Stimulated activated CD4-positive, alpha-beta T cell treated with anti-CD3 and anti-CD28 coated beads, Interleukin-12 subunit alpha, Interleukin-12 subunit beta, amount 100 ng/mL, for 24 hours (primary cell): Measurements from ENCODE around the gene GRAP2.
"Not testable (repeated sequence)": the region's sequence is repeated elsewhere in the genome, so short reads cannot be mapped to it uniquely, and the experiment has no call there.

Experiments used
- DNase-seq, 2 experiments: peaks; one replicate each; pipeline ENCODE4 v3.0.0-alpha.2; 2020; ENCODE audit warnings: low read depth in 2 of 2

Gene GRAP2

DNA sequence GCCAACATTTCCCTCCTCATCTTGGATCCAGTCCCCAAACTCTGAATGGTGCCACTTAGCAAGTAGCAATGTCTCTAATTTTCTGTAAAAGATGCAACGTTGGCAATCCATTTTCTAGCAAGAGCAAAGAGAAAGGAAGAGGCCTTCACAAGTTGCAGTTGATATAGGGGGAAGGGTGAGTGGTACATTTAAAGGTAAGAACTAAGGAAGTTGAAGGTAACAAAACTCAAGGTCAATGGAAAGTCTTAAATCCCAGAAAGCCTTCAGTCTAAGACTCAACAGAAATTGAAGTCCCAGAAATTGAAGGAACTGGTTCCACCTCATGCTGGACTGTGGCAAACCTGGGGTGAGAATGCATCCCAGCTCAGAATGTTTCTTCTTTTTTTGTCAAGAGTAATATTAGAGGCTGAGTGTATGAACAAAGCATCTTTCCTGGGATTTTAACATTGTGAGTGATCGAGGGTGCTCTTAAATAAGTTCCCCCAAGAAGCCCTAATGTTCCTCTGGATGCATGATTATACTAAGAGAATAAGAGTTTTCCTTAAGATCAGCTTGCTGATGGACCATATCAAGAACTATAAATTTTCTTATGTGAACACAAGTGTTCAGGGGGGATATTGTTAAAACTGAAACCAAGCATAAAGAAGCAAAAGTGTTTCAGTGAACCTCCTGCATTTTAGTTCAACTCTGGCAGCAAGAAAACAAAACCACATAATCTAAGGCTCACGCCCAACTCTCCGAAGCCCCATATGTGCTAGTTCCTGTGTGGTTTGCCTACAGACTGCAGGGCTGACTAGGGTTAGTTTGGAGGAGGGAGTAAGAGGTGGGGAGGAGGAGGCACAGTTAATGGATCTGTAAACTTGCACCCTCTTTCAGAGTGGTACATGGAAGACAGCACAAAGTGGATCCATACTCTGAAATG lies at the start of gene GRAP2:
GRAP2 (plus strand) TSS at position 779 of the 922 bp plus-strand sequence. CDS start 46,023 bp downstream, outside the sequence.
- DNase-seq, result peak in 1 of 2 experiments; percentile 40

DNA sequence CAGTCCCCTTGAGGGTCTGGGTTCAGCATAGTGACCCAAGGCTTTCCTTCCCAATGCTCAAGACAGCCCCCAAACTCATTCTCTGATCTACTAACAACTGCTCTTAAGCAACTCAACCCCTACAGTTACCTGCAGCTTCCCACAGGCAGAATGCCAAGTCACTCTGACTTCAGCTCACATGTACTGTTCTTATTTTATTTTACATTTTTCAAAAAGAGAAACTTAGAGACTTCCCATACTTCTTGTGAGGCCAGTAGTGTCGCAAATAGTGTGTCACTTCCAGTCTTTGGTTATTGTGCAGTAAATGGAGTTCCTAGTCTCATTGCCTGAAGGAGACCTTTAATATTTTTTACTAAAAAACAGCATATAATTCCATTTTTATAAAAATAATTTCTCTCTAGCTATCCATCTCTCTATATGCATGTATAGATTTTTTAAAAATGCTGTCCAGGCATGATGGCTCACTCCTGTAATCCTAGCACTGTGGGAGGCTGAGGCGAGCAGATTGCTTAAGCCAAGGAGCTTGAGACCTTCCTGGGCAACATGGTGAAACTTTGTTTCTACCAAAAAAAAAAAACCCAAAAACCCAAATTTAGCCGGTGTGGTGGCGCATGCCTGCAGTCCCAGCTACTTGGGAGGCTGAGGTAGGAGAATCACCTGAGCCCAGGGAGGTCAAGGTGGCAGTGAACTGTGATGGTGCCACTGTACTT lies 49.1 kb upstream of the GRAP2 start:
- DNase-seq, result no peak

- DNase-seq, result no peak
Observed at GRCh38 chr22:39852799-39853198, 48.1 kb upstream of the GRAP2 start.

DNA sequence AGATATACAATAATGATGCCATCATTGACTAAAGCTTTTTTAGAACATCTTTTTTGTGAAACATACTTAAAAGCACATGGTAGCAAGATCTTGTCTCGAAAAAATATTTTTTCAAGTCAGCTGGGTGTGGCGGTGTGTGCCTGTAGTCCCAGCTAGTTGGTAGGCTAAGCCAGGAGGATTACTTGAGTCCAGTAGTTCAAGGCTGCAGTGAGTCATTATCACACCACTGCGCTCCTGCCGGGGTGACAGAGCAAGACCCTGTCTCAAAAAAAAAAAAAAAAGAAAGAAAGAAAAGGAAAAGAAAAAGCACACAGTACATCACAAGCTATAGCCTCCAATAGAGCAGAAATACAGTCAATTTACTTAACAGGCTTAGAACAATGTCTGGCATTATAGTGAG lies 44.3 kb upstream of the GRAP2 start:
- DNase-seq, result no peak

DNA sequence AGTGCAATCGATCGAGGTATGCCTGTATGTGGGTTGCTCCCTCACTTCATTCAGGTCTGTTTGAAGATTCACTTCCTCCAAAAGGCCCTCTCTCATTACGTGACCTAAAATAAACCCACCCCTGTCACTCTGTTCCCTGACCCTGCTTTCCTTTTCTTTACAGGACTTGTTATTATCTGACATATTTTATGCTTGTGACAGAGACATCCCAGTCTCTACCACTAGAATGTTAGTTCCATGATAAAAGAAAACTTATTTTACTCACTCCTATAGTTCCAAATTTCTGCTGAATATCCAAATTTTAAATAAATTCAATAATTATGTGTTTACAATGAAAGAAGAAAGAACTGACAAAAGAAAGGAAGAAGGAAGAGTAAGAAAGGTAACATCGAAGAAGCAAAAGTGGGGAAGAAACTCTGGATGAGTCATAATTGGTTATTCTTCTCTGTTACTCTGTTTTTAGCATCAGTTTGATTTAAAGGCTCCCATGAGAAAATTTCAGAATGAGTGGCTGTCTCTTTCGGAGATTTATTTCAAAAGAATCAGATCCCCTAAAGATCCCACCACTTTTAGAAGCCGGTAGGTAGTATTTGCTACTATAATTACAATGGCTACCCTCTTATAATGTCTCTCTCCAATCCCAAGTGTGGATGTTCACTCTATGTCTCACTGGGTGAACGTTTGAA lies 40.8 kb upstream of the GRAP2 start:
- no peak for DNase-seq

DNA sequence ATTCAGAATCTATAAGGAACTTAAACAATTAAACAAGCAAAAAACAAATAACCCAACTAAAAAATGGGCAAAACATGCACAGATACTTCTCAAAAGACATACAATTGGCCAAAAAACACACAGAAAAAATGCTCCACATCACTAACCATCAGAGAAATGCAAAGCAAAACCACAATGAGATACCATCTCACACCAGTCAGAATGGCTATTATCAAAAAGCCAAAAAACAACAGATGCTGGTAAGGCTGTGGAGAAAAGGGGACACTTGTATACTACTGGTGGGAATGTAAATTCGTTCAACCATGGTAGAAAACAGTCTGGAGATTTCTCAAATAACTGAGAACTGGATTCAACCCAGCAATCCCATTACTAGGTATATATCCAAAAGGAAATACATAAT lies 32.1 kb upstream of the GRAP2 start:
- DNase-seq, result no peak

- DNase-seq, result not testable (repeated sequence)
Observed at GRCh38 chr22:39869797-39870196, 31.1 kb upstream of the GRAP2 start.

DNA sequence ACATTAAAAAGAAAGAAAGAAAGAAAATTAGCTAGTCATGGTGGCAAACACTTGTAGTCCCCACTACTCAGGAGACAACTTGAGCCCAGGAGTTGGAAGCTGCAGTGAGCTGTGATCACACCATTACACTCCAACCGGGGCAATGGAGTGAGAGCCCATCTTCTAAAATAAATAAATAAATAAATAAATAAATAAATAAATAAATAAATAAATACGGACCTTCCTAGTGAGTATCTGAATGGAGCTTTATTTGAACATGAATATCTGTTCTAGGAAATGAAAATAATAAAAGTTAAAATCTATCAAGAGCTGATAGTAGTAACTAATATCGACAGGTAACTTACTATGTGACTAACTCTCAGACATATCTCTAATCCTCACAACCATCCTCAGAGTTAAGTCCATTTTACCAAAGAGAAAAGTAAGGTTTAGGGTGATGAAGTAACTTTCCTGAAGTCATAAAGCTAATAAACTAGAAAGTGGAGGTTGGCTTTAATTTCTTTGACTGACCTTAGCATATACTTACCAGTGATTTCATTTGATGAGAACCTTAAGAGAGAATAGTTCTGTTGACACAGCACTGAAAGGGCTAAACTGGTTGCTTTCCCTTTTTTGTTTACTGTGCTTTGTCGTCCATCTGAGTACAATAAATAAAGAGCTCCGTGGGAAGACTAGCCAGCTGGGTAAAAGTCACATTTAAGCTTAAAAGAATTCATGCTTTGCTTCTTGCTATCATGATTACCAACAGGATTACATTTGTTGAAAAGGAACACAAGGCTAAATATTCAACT lies 29.7 kb upstream of the GRAP2 start:
- no peak for DNase-seq

DNA sequence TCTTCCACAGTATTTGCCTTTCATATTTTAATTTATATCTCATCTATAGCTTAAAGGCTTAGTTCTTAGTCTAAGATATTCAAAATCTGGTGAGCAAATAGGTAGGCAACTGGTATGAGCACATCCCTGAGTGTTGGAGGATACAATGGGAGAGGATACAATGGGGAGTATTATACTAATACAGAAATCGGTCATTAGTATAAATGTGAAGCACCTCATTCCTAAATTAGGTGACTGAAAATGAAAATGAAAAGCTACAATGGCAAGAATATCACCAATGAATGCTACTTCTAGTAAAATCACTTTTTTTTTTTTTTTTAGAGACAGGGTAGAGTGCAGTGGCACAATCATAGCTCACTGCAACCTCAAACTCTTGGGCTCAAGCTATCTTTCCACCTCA lies 28.3 kb upstream of the GRAP2 start:
- no peak for DNase-seq

- no peak for DNase-seq
Observed at GRCh38 chr22:39873965-39874364, 26.9 kb upstream of the GRAP2 start.

- not testable (repeated sequence) for DNase-seq
Observed at GRCh38 chr22:39875176-39875885, 25.6 kb upstream of the GRAP2 start.

DNA sequence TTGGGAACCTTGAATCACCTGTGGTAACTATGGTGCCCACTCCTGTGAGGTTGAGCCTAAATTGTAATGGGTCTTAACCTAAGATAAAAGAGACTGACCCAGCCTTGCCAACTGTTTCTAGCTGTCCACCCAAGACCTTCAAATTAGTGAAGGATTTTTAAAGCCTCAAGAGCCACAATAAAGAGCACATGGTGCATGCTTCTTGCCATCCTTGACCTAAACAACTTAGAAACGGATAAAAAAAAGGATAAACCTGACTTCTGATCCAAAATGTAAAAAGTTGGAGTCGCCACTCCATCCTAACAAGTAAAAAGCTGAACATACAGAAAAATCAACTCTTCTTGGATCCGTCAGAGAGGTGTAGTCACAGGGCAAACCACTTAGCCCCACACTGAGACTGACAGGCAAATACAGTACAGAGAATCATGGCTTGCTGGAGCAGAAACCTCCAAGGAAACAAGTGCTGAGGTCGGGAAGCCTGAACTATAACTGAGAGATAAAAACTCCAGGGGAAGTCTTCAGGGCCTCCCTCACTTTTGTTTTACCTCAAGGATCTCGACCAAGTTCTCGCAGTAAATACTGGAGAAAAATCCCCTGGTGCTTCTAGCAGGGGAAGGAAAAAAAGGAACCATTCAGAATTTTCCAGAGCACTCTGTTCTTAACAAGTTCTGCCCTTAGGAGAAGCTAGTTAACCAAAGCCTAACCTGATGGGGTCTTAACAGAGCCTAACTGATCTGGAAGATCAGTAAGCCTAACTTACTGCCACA lies 23.6 kb upstream of the GRAP2 start:
- no peak for DNase-seq

- no peak for DNase-seq
Observed at GRCh38 chr22:39880722-39881121, 20.2 kb upstream of the GRAP2 start.

DNA sequence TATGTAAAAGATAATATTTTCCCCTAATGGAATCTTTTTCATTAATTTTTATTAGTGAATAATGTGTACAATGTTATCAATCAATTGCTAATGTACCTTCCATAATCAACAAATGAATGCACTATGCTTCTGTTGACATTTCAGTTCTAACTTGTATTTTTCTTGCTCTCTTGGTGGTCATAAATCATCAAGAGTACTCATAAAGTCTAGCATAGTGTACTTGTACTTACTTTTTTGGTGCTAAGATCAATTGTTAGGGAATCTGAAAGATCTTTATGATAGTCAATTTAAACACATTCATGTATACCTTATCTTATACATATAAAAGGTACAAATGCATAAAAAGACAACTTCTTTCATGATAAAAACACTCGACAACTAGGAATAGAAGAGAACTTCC lies 17.8 kb upstream of the GRAP2 start:
- DNase-seq, result no peak

DNA sequence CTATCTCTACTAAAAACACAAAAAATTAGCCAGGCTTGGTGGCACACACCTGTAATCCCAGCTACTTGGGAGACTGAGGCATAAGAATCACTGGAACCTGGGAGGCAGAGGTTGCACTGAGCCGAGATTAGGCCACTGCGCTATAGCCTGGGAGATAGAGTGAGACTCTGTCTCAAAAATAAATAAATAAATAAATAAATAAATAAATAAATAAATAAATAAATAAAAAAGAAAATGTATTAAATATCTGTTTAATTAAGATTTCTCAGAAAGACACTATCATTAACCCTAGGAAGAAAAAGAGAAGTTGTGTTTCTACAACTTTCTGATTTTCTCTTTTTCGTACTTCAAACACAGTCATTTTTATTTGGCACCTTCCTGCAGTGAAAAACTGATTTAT lies 11.0 kb upstream of the GRAP2 start:
- not testable (repeated sequence) for DNase-seq

DNA sequence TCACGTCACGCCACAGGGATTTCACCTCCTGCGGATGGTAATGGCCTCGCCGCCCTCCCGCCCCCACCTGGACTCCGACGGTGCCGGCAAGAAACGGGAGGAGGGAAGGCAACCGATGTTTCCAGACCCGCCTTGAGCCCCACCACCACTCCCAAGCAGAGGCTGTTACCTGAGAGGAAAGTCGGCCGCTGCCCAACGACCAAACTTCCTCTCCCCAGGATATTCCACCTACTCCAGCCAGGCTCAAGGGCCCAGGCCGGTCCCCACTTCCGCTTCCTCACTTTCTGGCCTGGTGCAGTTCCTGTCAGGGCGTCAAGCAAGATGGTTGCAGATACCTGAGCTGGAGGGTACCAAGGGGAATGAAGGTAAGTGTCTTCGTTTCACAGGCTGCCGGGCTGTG lies 7.4 kb upstream of the GRAP2 start, which contains the start of gene ENTHD1:
ENTHD1 (minus strand) TSS at position 235 of the 400 bp plus-strand sequence. CDS start 6,012 bp downstream, outside the sequence.
- no peak for DNase-seq

- DNase-seq, result no peak
Observed at GRCh38 chr22:39894554-39895092, 6.3 kb upstream of the GRAP2 start.

DNA sequence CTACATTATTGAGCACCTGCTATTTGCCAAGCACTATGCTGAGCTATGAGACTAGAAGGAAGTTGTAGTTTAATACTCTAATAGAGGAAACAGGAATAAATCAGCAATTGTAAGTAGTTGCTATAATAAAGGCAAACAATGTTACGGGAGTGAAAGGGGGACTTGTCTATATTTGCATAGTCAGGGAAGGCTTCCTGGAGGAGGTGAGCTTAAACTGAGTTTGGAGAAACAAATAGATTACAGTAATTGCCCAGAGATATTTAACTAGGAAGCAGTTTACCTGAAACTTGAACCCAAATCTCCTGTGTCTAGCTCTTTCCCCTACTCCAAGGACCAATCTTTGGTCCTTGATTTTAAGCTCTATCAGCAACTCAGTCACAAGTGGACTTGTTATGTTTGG lies 5.2 kb upstream of the GRAP2 start:
- no peak for DNase-seq

DNA sequence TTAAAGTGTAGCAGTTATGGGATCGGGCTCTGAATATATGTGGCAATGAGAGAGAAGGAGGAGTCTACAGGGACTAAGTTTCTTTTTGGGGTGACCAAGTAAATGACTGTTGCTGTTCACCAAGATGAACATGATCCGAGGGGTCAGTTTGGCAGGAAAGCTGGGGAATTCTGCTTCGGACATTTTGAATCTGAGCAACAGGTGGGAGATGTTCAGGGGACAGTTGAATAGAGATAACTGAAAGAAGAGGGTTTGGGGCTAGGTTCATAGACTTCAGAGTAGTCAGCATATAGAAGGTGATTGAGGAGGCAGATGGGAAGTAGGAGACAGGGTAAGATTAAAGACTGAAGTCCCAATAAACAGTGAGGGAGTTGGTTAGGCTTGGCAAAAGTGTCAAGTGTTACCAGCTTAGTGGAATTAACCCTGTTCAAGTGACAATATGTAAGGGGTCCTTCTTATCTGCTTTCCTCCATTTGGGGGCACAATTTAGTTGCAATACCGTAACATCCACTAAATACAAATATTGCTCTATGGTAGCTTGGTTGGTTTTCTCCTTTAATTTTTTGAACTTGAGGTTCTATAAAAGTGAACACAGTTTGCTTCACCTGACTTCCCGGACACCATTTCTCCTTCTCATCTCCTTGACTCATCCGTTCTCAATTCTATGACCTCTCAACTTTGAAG lies 4.4 kb upstream of the GRAP2 start:
- no peak for DNase-seq
